ENCODE measurements around the gene PREX1. TPM values are rescaled to one million over a fixed set of nuclear protein-coding genes. Genes with fewer than 3 reads are reported as not detected.

PREX1 gene
- total RNA-seq, 1 donor from 2014 or later: 17.7 TPM

DNA sequence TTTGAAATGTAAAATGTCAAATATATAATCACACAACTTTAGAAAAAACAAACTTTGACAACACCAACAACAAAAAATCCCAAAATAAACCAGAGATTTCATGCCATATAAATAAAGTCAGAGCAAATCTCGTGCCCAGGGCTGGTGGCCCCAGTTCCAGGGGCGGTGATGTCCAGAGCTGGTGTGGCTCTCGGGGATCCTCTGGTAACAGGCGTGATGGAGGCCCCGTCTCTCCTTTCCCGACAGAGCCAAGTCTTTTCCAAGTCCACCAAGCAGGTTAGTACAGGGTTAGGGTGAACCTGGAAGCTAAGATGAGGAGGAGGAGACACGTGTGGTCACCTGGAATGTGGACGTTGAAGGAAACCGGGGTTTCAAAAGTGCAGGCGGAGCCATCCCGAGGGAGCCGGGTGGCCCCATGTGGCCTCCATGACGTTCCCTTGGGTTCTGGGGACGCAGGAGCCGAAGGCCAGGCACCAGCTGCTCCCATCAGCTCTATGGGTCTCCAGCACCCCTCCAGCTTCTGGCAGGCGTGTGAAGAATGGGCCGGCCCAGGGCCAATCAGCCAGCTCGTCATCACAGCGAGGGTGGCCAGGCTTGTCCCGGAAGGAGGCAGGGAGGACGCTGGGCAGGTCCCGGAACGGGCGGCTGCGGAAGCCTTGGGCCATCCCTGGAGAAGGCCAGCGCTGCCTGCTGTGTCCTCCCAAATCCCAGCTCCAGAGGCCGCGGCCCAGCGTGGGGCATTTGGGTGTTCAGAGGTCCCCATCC is 202.5 kb downstream of the PREX1 start:
- no peak for DNase-seq (ENCODE audit: extremely low spot score in 2 of 2)
- intact Hi-C loops (cut with DNase I): no loop called here

DNA sequence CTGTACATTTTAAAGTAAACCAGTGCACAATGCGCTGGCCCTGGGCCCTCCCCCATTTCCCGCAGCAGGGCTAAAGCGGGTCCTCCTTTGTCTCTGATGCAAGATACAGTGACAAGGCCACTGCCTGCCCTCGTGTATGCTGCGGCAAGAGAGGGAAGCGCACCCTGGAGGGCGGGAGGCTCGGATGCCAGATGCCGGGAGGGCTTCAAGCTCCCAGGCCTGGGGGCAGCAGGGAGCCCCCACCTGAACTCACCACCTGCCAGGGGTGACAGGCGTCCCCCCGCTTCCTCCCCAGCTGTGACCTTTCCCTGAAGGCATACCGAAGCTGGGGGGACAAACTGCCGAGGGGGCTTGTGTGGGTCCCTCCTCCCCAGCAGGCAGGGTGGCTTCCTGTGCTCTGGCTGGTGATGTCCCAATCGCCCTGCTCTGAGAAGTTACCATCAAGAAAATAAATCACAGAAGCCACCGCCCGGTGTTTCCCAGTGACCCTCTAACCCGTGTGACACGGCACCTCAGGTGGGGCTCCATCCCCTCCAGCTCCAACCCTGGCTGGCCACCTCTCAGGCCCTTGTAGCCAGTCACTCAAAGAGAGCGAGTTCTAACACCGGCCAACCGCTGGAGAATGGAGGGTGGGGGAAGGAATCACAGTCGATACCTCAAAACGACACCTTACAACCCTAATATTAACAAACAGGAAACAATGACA is 203.3 kb downstream of the PREX1 start:
- no peaks in the 10 kb centered on the region for H3K27me3 ChIP-seq
- H3K4me1 ChIP-seq: peaks cover 10% of the 10 kb centered on the region
- H3K4me3 ChIP-seq: no peak overlapping the region
- H3K9me3 ChIP-seq: no peaks in the 10 kb centered on the region
- no peak for DNase-seq (ENCODE audit: extremely low spot score in 2 of 2)
- no peaks in the 10 kb centered on the region for H3K36me3 ChIP-seq
- intact Hi-C loops (cut with DNase I): loop anchor here (5.0 kb wide), 2 partner anchors 837 to 962 kb away; partner anchors contain the start of gene SULF2
- TF ChIP-seq POLR2A (IDR thresholded peaks at IDR 0.05) (no peak), POLR2AphosphoS5 (IDR thresholded peaks at IDR 0.05; ENCODE audit: insufficient read depth in 1 of 2, low read depth in 1 of 2) (no peak)
- TF ChIP-seq, protein P1, sequence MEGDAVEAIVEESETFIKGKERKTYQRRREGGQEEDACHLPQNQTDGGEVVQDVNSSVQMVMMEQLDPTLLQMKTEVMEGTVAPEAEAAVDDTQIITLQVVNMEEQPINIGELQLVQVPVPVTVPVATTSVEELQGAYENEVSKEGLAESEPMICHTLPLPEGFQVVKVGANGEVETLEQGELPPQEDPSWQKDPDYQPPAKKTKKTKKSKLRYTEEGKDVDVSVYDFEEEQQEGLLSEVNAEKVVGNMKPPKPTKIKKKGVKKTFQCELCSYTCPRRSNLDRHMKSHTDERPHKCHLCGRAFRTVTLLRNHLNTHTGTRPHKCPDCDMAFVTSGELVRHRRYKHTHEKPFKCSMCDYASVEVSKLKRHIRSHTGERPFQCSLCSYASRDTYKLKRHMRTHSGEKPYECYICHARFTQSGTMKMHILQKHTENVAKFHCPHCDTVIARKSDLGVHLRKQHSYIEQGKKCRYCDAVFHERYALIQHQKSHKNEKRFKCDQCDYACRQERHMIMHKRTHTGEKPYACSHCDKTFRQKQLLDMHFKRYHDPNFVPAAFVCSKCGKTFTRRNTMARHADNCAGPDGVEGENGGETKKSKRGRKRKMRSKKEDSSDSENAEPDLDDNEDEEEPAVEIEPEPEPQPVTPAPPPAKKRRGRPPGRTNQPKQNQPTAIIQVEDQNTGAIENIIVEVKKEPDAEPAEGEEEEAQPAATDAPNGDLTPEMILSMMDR (IDR thresholded peaks at IDR 0.05): no peak
- no peak overlapping the region for H3K27ac ChIP-seq

More for the DNA sequence above, 202.5 kb downstream of the PREX1 start:
- Histone ChIP-seq H3K4me3 (no peak overlapping the region), H3K27me3 (no peaks in the 10 kb centered on the region), H3K27ac (no peak overlapping the region), H3K36me3 (no peaks in the 10 kb centered on the region), H3K9me3 (no peaks in the 10 kb centered on the region), H3K4me1 (peaks cover 2% of the 10 kb centered on the region)
- TF ChIP-seq, protein P1 (IDR thresholded peaks at IDR 0.05): no peak
- TF ChIP-seq POLR2A (IDR thresholded peaks at IDR 0.05) (no peak), POLR2AphosphoS5 (IDR thresholded peaks at IDR 0.05; ENCODE audit: insufficient read depth in 1 of 2, low read depth in 1 of 2) (no peak)

DNA sequence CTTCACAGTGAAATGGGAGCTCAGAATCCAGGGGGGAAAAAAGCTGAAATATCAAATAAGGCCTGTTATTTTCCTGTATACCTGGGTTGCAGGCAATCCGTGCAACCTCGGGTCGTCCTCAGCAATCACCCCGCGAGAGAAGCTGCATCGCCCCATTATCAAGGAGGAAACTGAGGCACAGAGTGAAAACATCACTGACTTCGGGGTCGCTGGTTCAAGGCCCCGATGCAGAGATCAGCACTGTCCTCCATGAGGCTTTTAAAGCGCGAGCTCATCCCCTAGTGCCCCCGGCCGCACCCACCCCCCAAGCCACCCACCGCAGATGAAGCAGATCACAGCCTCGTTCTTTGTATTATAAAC is 203.9 kb downstream of the PREX1 start:
- no peak overlapping the region for H3K27ac ChIP-seq
- H3K27me3 ChIP-seq: no peaks in the 10 kb centered on the region
- no peaks in the 10 kb centered on the region for H3K9me3 ChIP-seq
- no peak overlapping the region for H3K4me3 ChIP-seq
- DNase-seq (ENCODE audit: extremely low spot score in 2 of 2): no peak
- no peaks in the 10 kb centered on the region for H3K36me3 ChIP-seq
- peaks cover 13% of the 10 kb centered on the region for H3K4me1 ChIP-seq
- TF ChIP-seq POLR2A (IDR thresholded peaks at IDR 0.05) (no peak), POLR2AphosphoS5 (IDR thresholded peaks at IDR 0.05; ENCODE audit: insufficient read depth in 1 of 2, low read depth in 1 of 2) (no peak)
- TF ChIP-seq, protein P1 (IDR thresholded peaks at IDR 0.05): no peak
- intact Hi-C loops (cut with DNase I): loop anchor here (5.0 kb wide), 2 partner anchors 837 to 962 kb away; partner anchors contain the start of gene SULF2

DNA sequence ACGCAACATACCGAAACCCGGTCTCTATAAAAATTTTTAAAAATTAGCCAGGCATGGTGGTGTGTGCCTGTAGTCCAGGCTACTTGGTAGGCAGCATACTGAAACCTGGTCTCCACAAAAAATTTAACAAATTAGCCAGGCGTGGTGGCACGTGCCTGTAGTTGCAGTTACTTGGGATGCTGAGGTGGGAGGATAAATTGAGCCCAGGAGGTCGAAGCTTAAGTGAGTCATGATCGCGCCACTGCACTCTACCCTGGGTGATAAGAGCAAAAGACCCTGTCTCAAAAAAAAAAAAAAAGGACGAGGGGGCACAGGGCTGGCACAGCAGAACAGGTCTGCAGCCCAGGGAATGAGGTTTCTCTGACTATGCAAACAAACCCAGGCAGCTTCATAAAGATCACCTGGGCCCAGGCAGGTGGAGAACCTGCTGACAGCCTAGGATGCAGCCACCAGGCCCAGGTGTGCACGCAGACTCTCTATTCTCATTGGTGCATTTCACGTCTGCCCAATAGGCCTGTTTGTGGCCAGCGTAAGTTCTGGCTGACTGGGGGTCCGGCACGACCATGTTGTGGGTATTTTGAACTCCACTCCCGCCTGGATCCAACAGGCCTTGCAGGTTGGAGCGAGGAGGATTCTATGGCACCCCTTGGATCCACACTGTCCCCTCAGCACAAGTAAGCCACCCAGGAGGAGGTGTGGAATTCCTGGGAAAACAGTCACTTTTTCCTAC is 204.5 kb downstream of the PREX1 start:
- no peak for DNase-seq (ENCODE audit: extremely low spot score in 2 of 2)
- Histone ChIP-seq H3K4me3 (no peak overlapping the region), H3K36me3 (no peaks in the 10 kb centered on the region), H3K27ac (no peak overlapping the region), H3K9me3 (no peaks in the 10 kb centered on the region), H3K27me3 (no peaks in the 10 kb centered on the region), H3K4me1 (peaks cover 13% of the 10 kb centered on the region)
- intact Hi-C loops (cut with DNase I): loop anchor here (5.0 kb wide), 2 partner anchors 836 to 961 kb away; partner anchors contain the start of gene SULF2
- TF ChIP-seq POLR2A (IDR thresholded peaks at IDR 0.05) (no peak), POLR2AphosphoS5 (IDR thresholded peaks at IDR 0.05; ENCODE audit: insufficient read depth in 1 of 2, low read depth in 1 of 2) (no peak)
- TF ChIP-seq, protein P1 (IDR thresholded peaks at IDR 0.05): no peak

Data from vagina (tissue), 2 donors.